Neural cell (in vitro differentiated cells): ENCODE results near the gene FHL3. TPM values are rescaled to one million over a fixed set of nuclear protein-coding genes. Genes with fewer than 3 reads are reported as not detected.

ENCODE experiments used
- H2AFZ ChIP-seq: fragments of 200-600, 300-800 bp; sonication (generic), shearing (Covaris generic); 2 replicates; pipeline ENCODE4 v1.6.0; 2014; ENCODE audit warnings: low read depth, mild to moderate bottlenecking, antibody characterized with exemption, low read length, moderate library complexity
- H3F3A ChIP-seq: fragments of 200-600 bp; shearing (Covaris generic); 2 replicates; pipeline ENCODE4 v1.6.1; 2016; ENCODE audit warnings: mild to moderate bottlenecking, moderate library complexity, mixed read lengths, antibody characterized with exemption, low read length; ENCODE audit not compliant: insufficient read depth, poor library complexity, severe bottlenecking
- H3K27ac ChIP-seq: fragments of 200-600, 300-800 bp; sonication (generic), shearing (Covaris generic); 2 replicates; pipeline ENCODE4 v1.5.1; 2014; ENCODE audit warnings: mild to moderate bottlenecking, low read length, moderate library complexity
- H3K27me3 ChIP-seq: fragments of 300-800, 200-600 bp; sonication (generic), shearing (Covaris generic); 2 replicates; pipeline ENCODE4 v1.6.0; 2014; ENCODE audit warnings: mild to moderate bottlenecking, low read depth, low read length, moderate library complexity; ENCODE audit not compliant: insufficient read depth
- H3K36me3 ChIP-seq: fragments of 300-800, 200-600 bp; sonication (generic), shearing (Covaris generic); 2 replicates; pipeline ENCODE4 v1.5.1; 2014; ENCODE audit warnings: mild to moderate bottlenecking, antibody characterized with exemption, low read length, moderate library complexity; ENCODE audit not compliant: insufficient read depth
- H3K4me2 ChIP-seq: fragments of 300-800, 200-600 bp; sonication (generic), shearing (Covaris generic); 2 replicates; pipeline ENCODE4 v1.6.0; 2014; ENCODE audit warnings: mild to moderate bottlenecking, low read length
- H3K4me3 ChIP-seq: fragments of 300-800, 200-600 bp; sonication (generic), shearing (Covaris generic); 2 replicates; pipeline ENCODE4 v1.5.1; 2014; ENCODE audit warnings: mild to moderate bottlenecking, low read length, moderate library complexity
- H3K79me2 ChIP-seq: fragments of 200-600 bp; shearing (Covaris generic); replicated peaks from 2 replicates; pipeline ENCODE4 v1.6.0; 2014; ENCODE audit warnings: mild to moderate bottlenecking, low read length, moderate library complexity; ENCODE audit not compliant: insufficient read depth
- H3K9ac ChIP-seq: fragments of 300-800, 200-600 bp; sonication (generic), shearing (Covaris generic); 2 replicates; pipeline ENCODE4 v1.6.1; 2016; ENCODE audit warnings: mild to moderate bottlenecking, low read length, mixed read lengths
- H3K9me2 ChIP-seq: fragments of 200-600 bp; shearing (Covaris generic); 2 replicates; pipeline ENCODE4 v1.6.1; 2016; ENCODE audit warnings: mild to moderate bottlenecking, low read length, mixed read lengths; ENCODE audit not compliant: insufficient read depth
- H3K9me3 ChIP-seq: fragments of 200-600, 300-800 bp; sonication (generic), shearing (Covaris generic); 2 replicates; pipeline ENCODE4 v1.6.1; 2016; ENCODE audit warnings: mild to moderate bottlenecking, mixed run types, low read length, moderate library complexity, mixed read lengths
- H4K20me1 ChIP-seq: fragments of 200-600 bp; shearing (Covaris generic); 2 replicates; pipeline ENCODE4 v1.6.1; 2016; ENCODE audit warnings: mild to moderate bottlenecking, mixed run types; ENCODE audit not compliant: insufficient read depth
- CTCF ChIP-seq: fragments of 450-650 bp; IDR thresholded peaks from 2 replicates; pipeline ENCODE4 v1.5.1; 2014; ENCODE audit warnings: antibody characterized with exemption, mild to moderate bottlenecking, moderate library complexity; ENCODE audit not compliant: poor library complexity, severe bottlenecking
- EP300 ChIP-seq: fragments of 450-650 bp; conservative IDR thresholded peaks from 2 replicates; pipeline ENCODE4 v1.6.1; 2014; ENCODE audit warnings: antibody characterized with exemption, mild to moderate bottlenecking, moderate library complexity; ENCODE audit not compliant: poor library complexity, severe bottlenecking
- EZH2 ChIP-seq: fragments of 200-600, 300-800 bp; shearing (Covaris generic), sonication (generic); IDR thresholded peaks from 2 replicates; pipeline ENCODE4 v1.6.1; 2014; ENCODE audit warnings: antibody characterized with exemption, low read length, borderline replicate concordance, mild to moderate bottlenecking; ENCODE audit not compliant: insufficient read depth, poor library complexity, severe bottlenecking
- MXI1 ChIP-seq: fragments of 450-650 bp; conservative IDR thresholded peaks from 2 replicates; pipeline ENCODE4 v1.6.1; 2014; ENCODE audit warnings: antibody characterized with exemption, mild to moderate bottlenecking; ENCODE audit not compliant: poor library complexity, severe bottlenecking
- POLR2AphosphoS5 ChIP-seq: IDR thresholded peaks from 2 replicates; pipeline ENCODE4 v1.6.1; 2012
- RAD21 ChIP-seq: fragments of 450-650 bp; conservative IDR thresholded peaks from 2 replicates; pipeline ENCODE4 v1.6.1; 2014; ENCODE audit warnings: antibody characterized with exemption, mild to moderate bottlenecking, moderate library complexity
- REST ChIP-seq: IDR thresholded peaks from 2 replicates; pipeline ENCODE4 v1.6.1; 2012; ENCODE audit warnings: borderline replicate concordance
- SMC3 ChIP-seq: fragments of 450-650 bp; conservative IDR thresholded peaks from 2 replicates; pipeline ENCODE4 v1.6.1; 2014; ENCODE audit warnings: antibody characterized with exemption, mild to moderate bottlenecking, moderate library complexity; ENCODE audit not compliant: poor library complexity
- TAF1 ChIP-seq: IDR thresholded peaks from 2 replicates; pipeline ENCODE4 v1.6.1; 2012; ENCODE audit warnings: low read depth
- polyA plus RNA-seq: library from polyadenylated mRNA; depleted of rRNA; stranded (reverse); fragments of >200 nt; gene quantifications from 2 replicates; pipeline ENCODE4 v1.2.3, GENCODE V29; 2014

Gene FHL3
- polyA plus RNA-seq, 1 donor from 2014 or later = 3.5 TPM

- Histone ChIP-seq H3K9me3 (no peaks in the 10 kb centered on the region), H3K27me3 (no peaks in the 10 kb centered on the region), H3K4me3 (no peak overlapping the region), H3K9ac (no peak overlapping the region), H3K4me2 (no peak overlapping the region), H3K9me2 (no peaks in the 10 kb centered on the region), H3K27ac (no peak overlapping the region), H3K79me2 (peaks cover 6% of the 10 kb centered on the region), H4K20me1 (no peaks in the 10 kb centered on the region), H3F3A (no peaks in the 10 kb centered on the region), H2AFZ (no peak overlapping the region), H3K36me3 (no peaks in the 10 kb centered on the region)
- TF ChIP-seq REST = no peak
- no peak for TF ChIP-seq EP300
- no peak for TF ChIP-seq MXI1
- TF ChIP-seq TAF1 = no peak
- no peak for TF ChIP-seq POLR2AphosphoS5
- TF ChIP-seq SMC3 = no peak
- no peak for TF ChIP-seq RAD21
- no peak for TF ChIP-seq EZH2
Measured at GRCh38 chr1:38053416-38054091, 48.2 kb upstream of the FHL3 start.

GRCh38 chr1:38052750-38053415, 47.6 kb upstream of the FHL3 start:
- no peaks in the 10 kb centered on the region for H3K9me2 ChIP-seq
- no peaks in the 10 kb centered on the region for H3K36me3 ChIP-seq
- no peak overlapping the region for H3K4me3 ChIP-seq
- no peak overlapping the region for H3K27ac ChIP-seq
- no peak overlapping the region for H3K4me2 ChIP-seq
- H4K20me1 ChIP-seq = no peaks in the 10 kb centered on the region
- no peaks in the 10 kb centered on the region for H3F3A ChIP-seq
- peaks cover 6% of the 10 kb centered on the region for H3K79me2 ChIP-seq
- no peak overlapping the region for H2AFZ ChIP-seq
- H3K9me3 ChIP-seq = no peaks in the 10 kb centered on the region
- H3K9ac ChIP-seq = no peak overlapping the region
- no peak for TF ChIP-seq MXI1
- no peak for TF ChIP-seq SMC3
- TF ChIP-seq TAF1 = no peak
- no peaks in the 10 kb centered on the region for H3K27me3 ChIP-seq

GRCh38 chr1:38051079-38051543, 45.8 kb upstream of the FHL3 start:
- no peak overlapping the region for H3K27ac ChIP-seq
- no peaks in the 10 kb centered on the region for H3K27me3 ChIP-seq
- H3K9me3 ChIP-seq = no peaks in the 10 kb centered on the region
- no peaks in the 10 kb centered on the region for H4K20me1 ChIP-seq
- no peak overlapping the region for H3K9ac ChIP-seq
- peaks cover 6% of the 10 kb centered on the region for H3K79me2 ChIP-seq
- H3K4me3 ChIP-seq = no peak overlapping the region
- H3K9me2 ChIP-seq = no peaks in the 10 kb centered on the region
- H2AFZ ChIP-seq = no peak overlapping the region
- no peaks in the 10 kb centered on the region for H3F3A ChIP-seq
- no peaks in the 10 kb centered on the region for H3K36me3 ChIP-seq
- TF ChIP-seq RAD21 (no peak), EP300 (no peak), EZH2 (no peak), TAF1 (no peak), SMC3 (no peak), CTCF (no peak), POLR2AphosphoS5 (no peak), REST (no peak), MXI1 (no peak)
- no peak overlapping the region for H3K4me2 ChIP-seq
